NCI-H1105 (cell line): Measurements from ENCODE around the gene B4GALT6.

ENCODE experiments used
- DNase-seq: peaks from one replicate; lab custom pipeline; 2025; lab: John Stamatoyannopoulos, UW

The B4GALT6 gene

DNA sequence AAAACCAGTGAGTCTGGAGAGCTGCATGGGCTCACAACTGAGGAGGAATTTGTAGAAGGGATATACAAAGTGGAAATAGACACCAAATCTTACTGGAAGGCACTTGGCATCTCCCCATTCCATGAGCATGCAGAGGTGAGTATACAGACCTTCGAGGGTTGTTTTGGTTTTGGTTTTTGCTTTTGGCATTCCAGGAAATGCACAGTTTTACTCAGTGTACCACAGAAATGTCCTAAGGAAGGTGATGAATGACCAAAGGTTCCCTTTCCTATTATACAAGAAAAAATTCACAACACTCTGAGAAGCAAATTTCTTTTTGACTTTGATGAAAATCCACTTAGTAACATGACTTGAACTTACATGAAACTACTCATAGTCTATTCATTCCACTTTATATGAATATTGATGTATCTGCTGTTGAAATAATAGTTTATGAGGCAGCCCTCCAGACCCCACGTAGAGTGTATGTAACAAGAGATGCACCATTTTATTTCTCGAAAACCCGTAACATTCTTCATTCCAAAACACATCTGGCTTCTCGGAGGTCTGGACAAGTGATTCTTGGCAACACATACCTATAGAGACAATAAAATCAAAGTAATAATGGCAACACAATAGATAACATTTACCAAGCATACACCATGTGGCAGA, 89.1 kb downstream of the B4GALT6 start:
- no peak for DNase-seq

GRCh38 chr18:31592506-31593157, 91.7 kb downstream of the B4GALT6 start:
- DNase-seq, result no peak

DNA sequence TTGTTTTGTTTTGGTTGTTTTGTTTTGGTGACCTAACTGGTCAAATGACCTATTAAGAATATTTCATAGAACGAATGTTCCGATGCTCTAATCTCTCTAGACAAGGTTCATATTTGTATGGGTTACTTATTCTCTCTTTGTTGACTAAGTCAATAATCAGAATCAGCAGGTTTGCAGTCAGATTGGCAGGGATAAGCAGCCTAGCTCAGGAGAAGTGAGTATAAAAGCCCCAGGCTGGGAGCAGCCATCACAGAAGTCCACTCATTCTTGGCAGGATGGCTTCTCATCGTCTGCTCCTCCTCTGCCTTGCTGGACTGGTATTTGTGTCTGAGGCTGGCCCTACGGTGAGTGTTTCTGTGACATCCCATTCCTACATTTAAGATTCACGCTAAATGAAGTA, 92.8 kb downstream of the B4GALT6 start, which contains the start of gene TTR:
Gene TTR (plus strand): TSS at position 250 of the 400 bp plus-strand sequence. CDS start 26 bp downstream, at position 276.
- DNase-seq, result no peak

GRCh38 chr18:31591113-31591512, 93.3 kb downstream of the B4GALT6 start:
- no peak for DNase-seq

DNA sequence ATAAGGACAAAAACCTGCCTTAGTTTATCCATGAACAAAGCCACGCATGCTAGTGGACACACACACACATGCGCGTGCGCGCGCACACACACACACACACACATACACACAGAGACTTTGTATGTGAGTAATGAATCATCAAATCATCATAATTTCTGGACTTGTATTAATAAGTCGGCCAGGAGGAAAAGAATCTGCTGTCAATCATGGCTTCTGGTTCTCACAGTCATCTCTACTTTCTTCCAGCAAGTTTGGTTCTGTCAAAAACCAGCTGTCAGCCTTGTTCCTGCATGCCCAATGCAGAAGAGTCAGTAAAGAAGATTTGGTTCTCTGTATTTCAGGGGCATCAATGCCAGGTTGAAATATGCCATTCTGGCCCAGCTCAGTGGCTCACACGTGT, 93.8 kb downstream of the B4GALT6 start:
- DNase-seq, result no peak

GRCh38 chr18:31587529-31587928, 96.9 kb downstream of the B4GALT6 start:
- no peak for DNase-seq

- DNase-seq, result no peak
These were observed 97.8 kb downstream of the B4GALT6 start for GRCh38 chr18:31586616-31587015.

GRCh38 chr18:31585991-31586390, 98.4 kb downstream of the B4GALT6 start:
- DNase-seq, result no peak

- DNase-seq, result no peak
These were observed 101.1 kb downstream of the B4GALT6 start for GRCh38 chr18:31583185-31583854.

DNA sequence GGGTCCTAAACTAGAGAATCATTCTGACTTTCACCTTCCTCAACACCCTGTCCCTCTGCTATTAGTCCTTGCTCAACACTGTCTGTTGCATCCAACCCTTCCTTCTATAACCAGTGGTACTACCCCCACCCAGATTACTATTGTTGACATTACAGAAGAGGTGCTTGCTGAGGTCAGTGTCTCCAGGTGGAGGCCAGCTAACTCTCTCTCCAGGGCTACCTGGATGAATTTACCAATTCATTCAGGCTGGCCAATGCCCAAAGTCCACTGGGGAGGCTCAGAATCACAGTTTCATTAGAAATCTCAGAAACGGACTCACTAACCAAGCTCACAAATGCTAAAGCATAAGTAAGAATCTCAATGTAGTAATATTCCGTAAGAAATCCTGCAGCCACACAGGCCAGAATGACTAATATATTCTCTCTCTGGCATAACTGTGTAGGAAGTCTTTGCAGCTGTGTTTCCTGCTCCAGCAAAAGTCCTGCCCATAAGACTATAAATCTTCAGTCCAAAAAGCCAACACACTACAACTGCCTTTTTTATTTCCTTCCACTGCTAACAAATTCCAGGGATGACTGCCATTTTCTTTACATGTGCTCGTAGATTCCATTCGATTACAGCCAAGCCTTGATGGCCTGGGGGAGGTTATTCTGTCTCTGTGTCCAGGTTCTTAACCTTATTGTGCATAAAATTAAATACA, 102.7 kb downstream of the B4GALT6 start:
- no peak for DNase-seq

DNA sequence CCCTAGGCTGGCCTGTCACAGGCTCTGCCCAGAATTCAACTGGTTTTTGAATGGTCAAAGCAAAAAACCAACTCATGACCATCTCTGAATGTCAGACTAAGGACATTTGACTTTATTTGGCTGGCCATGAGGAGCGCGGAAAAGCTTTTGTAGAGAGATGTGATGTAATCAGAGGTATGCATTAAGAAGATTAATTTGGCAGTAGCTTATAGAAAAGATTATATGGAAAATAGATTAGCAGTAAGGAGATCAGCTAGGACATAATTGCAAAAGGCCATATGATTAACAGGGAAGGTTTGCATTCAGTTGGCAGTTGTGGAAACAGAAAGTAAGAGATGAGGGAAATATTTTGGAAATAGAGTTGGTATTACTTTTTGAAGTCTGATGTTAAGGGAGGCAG, 105.0 kb downstream of the B4GALT6 start:
- no peak for DNase-seq

GRCh38 chr18:31578126-31578525, 106.3 kb downstream of the B4GALT6 start:
- no peak for DNase-seq

DNA sequence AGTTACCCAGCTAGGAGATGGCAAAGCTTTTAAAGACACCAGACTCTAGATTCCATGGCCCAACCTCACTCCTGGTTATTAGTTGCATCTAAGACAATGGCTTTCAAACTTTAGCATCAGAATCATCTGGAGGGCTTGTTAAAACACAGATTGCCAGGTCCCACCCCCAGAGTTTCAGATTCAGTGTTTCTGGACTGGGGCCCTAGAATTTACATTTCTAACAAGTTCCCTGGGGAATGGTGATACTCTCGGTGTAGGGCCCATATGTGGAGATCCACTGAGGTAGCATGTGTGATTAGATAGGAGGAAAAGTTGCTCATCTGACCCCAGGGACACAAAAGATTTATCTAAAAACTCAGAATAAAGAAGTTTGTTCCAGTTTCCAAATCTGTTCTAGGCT, 107.2 kb downstream of the B4GALT6 start:
- DNase-seq, result no peak

DNA sequence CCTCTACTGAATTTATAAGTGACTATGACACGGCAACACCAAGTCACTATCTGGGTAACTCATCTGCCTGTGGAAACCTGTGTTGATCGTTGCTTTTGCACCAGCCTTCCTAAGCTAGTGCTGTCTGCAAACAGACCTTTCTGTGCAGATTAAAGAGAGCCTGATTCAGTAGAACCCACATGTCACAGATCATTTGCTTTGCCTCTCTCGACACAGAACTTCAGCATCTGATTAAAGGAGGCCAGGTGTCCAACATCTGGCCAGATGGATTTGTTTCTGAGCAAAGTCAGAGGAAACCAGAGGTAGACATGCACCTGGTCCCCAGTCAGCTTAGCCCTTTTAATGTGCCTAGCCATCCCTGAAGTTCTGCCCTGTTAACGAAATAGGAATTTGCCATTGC, 107.7 kb downstream of the B4GALT6 start:
- DNase-seq, result no peak

DNA sequence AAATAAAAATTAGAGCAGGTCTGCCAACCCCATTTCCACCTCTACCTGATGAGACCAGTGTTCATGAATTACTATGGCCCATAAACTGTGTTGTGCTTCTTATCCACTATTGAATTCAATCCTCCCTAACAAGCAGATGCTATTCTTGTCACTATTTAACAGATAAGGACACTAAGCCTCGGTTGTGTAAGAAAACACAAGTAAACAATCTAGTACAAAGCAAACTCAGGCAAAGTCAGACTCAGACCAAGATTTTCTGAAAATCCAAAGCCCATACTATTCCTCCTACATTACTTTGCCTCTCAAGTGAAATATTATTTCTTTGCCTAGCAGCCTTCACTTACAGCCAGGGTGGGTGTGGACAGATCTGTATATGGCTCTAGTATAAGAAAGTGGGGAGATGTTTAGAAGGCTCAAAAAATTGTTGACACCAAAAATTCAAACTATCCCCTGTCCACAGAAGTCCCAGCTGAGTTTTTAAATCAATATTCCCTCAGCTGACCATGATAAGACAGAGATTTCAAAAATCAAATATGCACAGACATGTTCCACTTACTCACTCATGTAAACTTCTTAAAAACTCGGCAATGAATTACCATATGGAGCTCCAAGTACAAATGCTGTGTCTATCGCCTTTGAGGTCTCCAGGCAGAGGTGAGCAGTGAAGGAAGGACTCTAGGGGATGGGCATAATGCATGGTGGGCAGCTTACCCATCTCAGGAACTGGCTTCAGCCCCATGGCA, 108.7 kb downstream of the B4GALT6 start:
- no peak for DNase-seq

GRCh38 chr18:31574359-31574758, 110.0 kb downstream of the B4GALT6 start:
- DNase-seq, result no peak
